SU-DHL-6 (cell line): Measurements from ENCODE around the gene CHMP6.

ENCODE experiments used
- H2AFZ ChIP-seq: fragments of 200-600 bp; sonication (generic); 2 replicates; pipeline ENCODE4 v1.6.1; 2014; ENCODE audit warnings: low read depth, mild to moderate bottlenecking, moderate library complexity, mixed read lengths, antibody characterized with exemption, low read length; ENCODE audit not compliant: severe bottlenecking
- H3F3A ChIP-seq: fragments of 200-600 bp; shearing (Covaris generic); 2 replicates; pipeline ENCODE4 v1.6.0; 2016; ENCODE audit warnings: antibody characterized with exemption, mild to moderate bottlenecking; ENCODE audit not compliant: insufficient read depth
- H3K27ac ChIP-seq: fragments of 200-600 bp; sonication (generic); 2 replicates; pipeline ENCODE4 v1.5.1; 2016; ENCODE audit warnings: low read depth, mild to moderate bottlenecking, low read length, moderate library complexity, mixed read lengths
- H3K27me3 ChIP-seq: fragments of 200-600 bp; sonication (generic), shearing (Covaris generic); 2 replicates; pipeline ENCODE4 v1.6.0; 2014; ENCODE audit warnings: mild to moderate bottlenecking, low read length
- H3K36me3 ChIP-seq: fragments of 200-600 bp; sonication (generic); 2 replicates; pipeline ENCODE4 v1.6.1; 2014; ENCODE audit warnings: mild to moderate bottlenecking, low read length, mixed read lengths
- H3K4me2 ChIP-seq: fragments of 300-600, 200-600 bp; shearing (Covaris generic), sonication (generic); 2 replicates; pipeline ENCODE4 v1.6.0; 2014; ENCODE audit warnings: low read length, low read depth, mild to moderate bottlenecking; ENCODE audit not compliant: poor library complexity, severe bottlenecking
- H3K4me3 ChIP-seq: fragments of 200-600 bp; sonication (generic); 2 replicates; pipeline ENCODE4 v1.5.1; 2014; ENCODE audit warnings: antibody characterized with exemption, low read length, mild to moderate bottlenecking, mixed read lengths; ENCODE audit not compliant: insufficient read depth, poor library complexity, severe bottlenecking
- H3K79me2 ChIP-seq: fragments of 200-600 bp; sonication (generic); 2 replicates; pipeline ENCODE4 v1.6.1; 2014; ENCODE audit warnings: mild to moderate bottlenecking, low read length, moderate library complexity; ENCODE audit not compliant: insufficient read depth
- H3K9ac ChIP-seq: fragments of 200-600 bp; sonication (generic); 2 replicates; pipeline ENCODE4 v1.7.0; 2014; ENCODE audit warnings: mild to moderate bottlenecking, low read length
- H3K9me2 ChIP-seq: fragments of 200-600 bp; sonication (generic); replicated peaks from 2 replicates; pipeline ENCODE4 v1.6.1; 2014; ENCODE audit warnings: low read length; ENCODE audit not compliant: insufficient read depth
- H3K9me3 ChIP-seq: fragments of 200-600 bp; sonication (generic); 2 replicates; pipeline ENCODE4 v1.6.1; 2014; ENCODE audit warnings: low read length, mixed read lengths; ENCODE audit not compliant: insufficient read depth
- H4K20me1 ChIP-seq: fragments of 200-600 bp; sonication (generic); 2 replicates; pipeline ENCODE4 v1.6.1; 2014; ENCODE audit warnings: low read depth, mild to moderate bottlenecking, antibody characterized with exemption, low read length, moderate library complexity, mixed read lengths
- CTCF ChIP-seq: fragments of 200-600 bp; sonication (generic); IDR thresholded peaks from one replicate; pipeline ENCODE4 v1.5.1; 2017; ENCODE audit warnings: antibody characterized with exemption, mild to moderate bottlenecking, low read length, moderate library complexity; ENCODE audit not compliant: insufficient read depth, poor library complexity, severe bottlenecking
- EZH2phosphoT487 ChIP-seq: fragments of 200-600 bp; sonication (generic), shearing (Covaris generic); conservative IDR thresholded peaks from 2 replicates; pipeline ENCODE4 v1.6.1; 2018; ENCODE audit warnings: mild to moderate bottlenecking, antibody characterized with exemption, low read length, moderate library complexity, mixed read lengths

The CHMP6 gene

GRCh38 chr17:80959330-80960036 is 32.2 kb upstream of the CHMP6 start:
- no peaks in the 10 kb centered on the region for H3K9me3 ChIP-seq
- H3K36me3 ChIP-seq: no peaks in the 10 kb centered on the region
- H3K9me2 ChIP-seq: no peaks in the 10 kb centered on the region
- no peak overlapping the region for H3K9ac ChIP-seq
- H2AFZ ChIP-seq: no peak overlapping the region
- no peak overlapping the region for H3K4me2 ChIP-seq
- H3K27me3 ChIP-seq: no peaks in the 10 kb centered on the region
- no peak overlapping the region for H3K27ac ChIP-seq
- TF ChIP-seq CTCF (no peak), EZH2phosphoT487 (no peak)
- no peaks in the 10 kb centered on the region for H4K20me1 ChIP-seq
- H3F3A ChIP-seq: no peaks in the 10 kb centered on the region
- no peak overlapping the region for H3K4me3 ChIP-seq
- no peaks in the 10 kb centered on the region for H3K79me2 ChIP-seq

- TF ChIP-seq CTCF: no peak
- TF ChIP-seq EZH2phosphoT487: no peak
- Histone ChIP-seq H3F3A (no peaks in the 10 kb centered on the region), H3K9me3 (no peaks in the 10 kb centered on the region), H2AFZ (no peak overlapping the region), H3K9me2 (no peaks in the 10 kb centered on the region), H3K79me2 (no peaks in the 10 kb centered on the region), H3K27ac (no peak overlapping the region), H3K4me2 (no peak overlapping the region), H3K36me3 (no peaks in the 10 kb centered on the region), H4K20me1 (no peaks in the 10 kb centered on the region), H3K4me3 (no peak overlapping the region), H3K9ac (no peak overlapping the region), H3K27me3 (no peaks in the 10 kb centered on the region)
Observed at GRCh38 chr17:80960037-80960796, 31.4 kb upstream of the CHMP6 start.

GRCh38 chr17:80960797-80961452 is 30.7 kb upstream of the CHMP6 start:
- Histone ChIP-seq H3K9me3 (no peaks in the 10 kb centered on the region), H3K79me2 (no peaks in the 10 kb centered on the region), H3K27ac (no peak overlapping the region), H3K36me3 (no peaks in the 10 kb centered on the region), H3K9ac (no peak overlapping the region), H3K9me2 (no peaks in the 10 kb centered on the region), H4K20me1 (no peaks in the 10 kb centered on the region), H3K27me3 (no peaks in the 10 kb centered on the region), H3K4me2 (no peak overlapping the region), H3F3A (no peaks in the 10 kb centered on the region), H3K4me3 (no peak overlapping the region), H2AFZ (no peak overlapping the region)
- no peak for TF ChIP-seq EZH2phosphoT487
